Mucosa of descending colon (tissue), 3 donors: Measurements from ENCODE around the gene IYD. TPM values are rescaled to one million over a fixed set of nuclear protein-coding genes. Genes with fewer than 3 reads are reported as not detected.

Experiments
- ATAC-seq: fragments of 200-7000 bp; cut with Tn5 transposase; one replicate; pipeline ENCODE4 v1.9.1; 2020; ENCODE audit warnings: mild to moderate bottlenecking, moderate library complexity
- DNase-seq, 3 donors: peaks; one replicate each; pipeline ENCODE4 v3.0.0-alpha.2; 2020
- H3K36me3 ChIP-seq: fragments of 200-600 bp; one replicate; pipeline ENCODE4 v1.8.0; 2021; ENCODE audit warnings: low read depth, mild to moderate bottlenecking
- H3K4me1 ChIP-seq: fragments of 200-600 bp; one replicate; pipeline ENCODE4 v1.8.0; 2021; ENCODE audit warnings: low read depth, mild to moderate bottlenecking
- H3K4me3 ChIP-seq: fragments of 200-600 bp; one replicate; pipeline ENCODE4 v1.8.0; 2021; ENCODE audit warnings: mild to moderate bottlenecking
- H3K9me3 ChIP-seq: fragments of 200-600 bp; one replicate; pipeline ENCODE4 v1.8.0; 2021; ENCODE audit warnings: mild to moderate bottlenecking
- CTCF ChIP-seq: fragments of 200-600 bp; IDR thresholded peaks from one replicate; pipeline ENCODE4 v1.8.0; 2022; ENCODE audit warnings: antibody characterized with exemption, mild to moderate bottlenecking
- intact Hi-C, 2 donors: fragments of 100-400 bp; cut with DNase I in 1 of 2; cut with micrococcal nuclease in 1 of 2; formaldehyde crosslinking; loops; one replicate each; pipeline versions ENCODE4 v1.11.0 to v1.11.1; 2022; cut with DNase I, micrococcal nuclease
- total RNA-seq, 3 donors: library from RNA; stranded (reverse); fragmentation: NEBNext Ultra II Directional in 2 of 3; extraction: Animal tissue kit (Norgen Biotek cat#: 25700) in 2 of 3; gene quantifications; one replicate each; pipeline versions ENCODE4 v1.2.1 to v1.2.4, GENCODE V29; 2021 to 2023
- donor health status: DM: no; HTN: no; CAD: no; lungs with moderate emphysema.
- donor health status: DM: no; HTN: no; CAD: no.
- donor health status: DM: no; HTN: yes; CAD: no.

The IYD gene
- total RNA-seq, 3 donors from 2014 or later, result 7.5 to 25.3 (median 15.3) TPM

- no peak for TF ChIP-seq CTCF
- ATAC-seq, result no peak
- Histone ChIP-seq H3K36me3 (no peaks in the 10 kb centered on the region), H3K9me3 (no peaks in the 10 kb centered on the region), H3K4me3 (no peak overlapping the region), H3K4me1 (no peaks in the 10 kb centered on the region)
- DNase-seq, result no peak
- intact Hi-C loops, result loop anchor here in 1 of 2 donors (10.0 kb wide), 1 partner anchor 317 kb away; no protein-coding TSS in a partner anchor
These were observed 23.1 kb downstream of the IYD start for GRCh38 chr6:150391890-150392289.

GRCh38 chr6:150392452-150393220, 23.8 kb downstream of the IYD start:
- DNase-seq, result no peak
- intact Hi-C loops, result loop anchor here in 1 of 2 donors (10.0 kb wide), 1 partner anchor 318 kb away; no protein-coding TSS in a partner anchor
- no peaks in the 10 kb centered on the region for H3K4me1 ChIP-seq
- no peak for ATAC-seq
- H3K36me3 ChIP-seq, result no peaks in the 10 kb centered on the region
- TF ChIP-seq CTCF, result no peak
- H3K9me3 ChIP-seq, result no peaks in the 10 kb centered on the region
- H3K4me3 ChIP-seq, result no peak overlapping the region

GRCh38 chr6:150394053-150394898, 25.5 kb downstream of the IYD start:
- no peak for TF ChIP-seq CTCF
- DNase-seq, result no peak
- Histone ChIP-seq H3K4me3 (no peak overlapping the region), H3K36me3 (no peaks in the 10 kb centered on the region), H3K4me1 (no peaks in the 10 kb centered on the region), H3K9me3 (no peaks in the 10 kb centered on the region)
- ATAC-seq, result no peak
- intact Hi-C loops, result loop anchor here in 1 of 2 donors (10.0 kb wide), 1 partner anchor 319 kb away; no protein-coding TSS in a partner anchor

- TF ChIP-seq CTCF, result no peak
- Histone ChIP-seq H3K4me3 (no peak overlapping the region), H3K36me3 (no peaks in the 10 kb centered on the region), H3K4me1 (no peaks in the 10 kb centered on the region), H3K9me3 (no peaks in the 10 kb centered on the region)
- ATAC-seq, result no peak
- DNase-seq, result no peak
- intact Hi-C loops, result loop anchor here (5.0 to 10.0 kb wide), 2 partner anchors 313 to 320 kb away; no protein-coding TSS in a partner anchor
These were observed 26.1 kb downstream of the IYD start for GRCh38 chr6:150394899-150395295.

- no peaks in the 10 kb centered on the region for H3K36me3 ChIP-seq
- intact Hi-C loops, result loop anchor here (5.0 to 10.0 kb wide), 2 partner anchors 313 to 321 kb away; no protein-coding TSS in a partner anchor
- DNase-seq, result peak in 2 of 3 donors; percentile 39 to 72
These were observed 26.7 kb downstream of the IYD start for GRCh38 chr6:150395388-150396009.

More at GRCh38 chr6:150395388-150396009, 26.7 kb downstream of the IYD start:
- H3K4me3 ChIP-seq, result no peak overlapping the region
- no peaks in the 10 kb centered on the region for H3K4me1 ChIP-seq
- H3K9me3 ChIP-seq, result no peaks in the 10 kb centered on the region
- peak; percentile 51 for TF ChIP-seq CTCF
- peak; percentile 85 for ATAC-seq
